Measurements from ENCODE around the gene ISOC1. TPM values are rescaled to one million over a fixed set of nuclear protein-coding genes. Genes with fewer than 3 reads are reported as not detected.
A peak's percentile ranks its signal among the peaks of the same experiment; 100 is the strongest.

ISOC1 gene
- total and polyA plus RNA-seq, 2 of the 13 experiments (the other 11 are each of a cell fraction or from before 2014, with no cell fraction given), result 25.7 to 51.3 TPM

DNA sequence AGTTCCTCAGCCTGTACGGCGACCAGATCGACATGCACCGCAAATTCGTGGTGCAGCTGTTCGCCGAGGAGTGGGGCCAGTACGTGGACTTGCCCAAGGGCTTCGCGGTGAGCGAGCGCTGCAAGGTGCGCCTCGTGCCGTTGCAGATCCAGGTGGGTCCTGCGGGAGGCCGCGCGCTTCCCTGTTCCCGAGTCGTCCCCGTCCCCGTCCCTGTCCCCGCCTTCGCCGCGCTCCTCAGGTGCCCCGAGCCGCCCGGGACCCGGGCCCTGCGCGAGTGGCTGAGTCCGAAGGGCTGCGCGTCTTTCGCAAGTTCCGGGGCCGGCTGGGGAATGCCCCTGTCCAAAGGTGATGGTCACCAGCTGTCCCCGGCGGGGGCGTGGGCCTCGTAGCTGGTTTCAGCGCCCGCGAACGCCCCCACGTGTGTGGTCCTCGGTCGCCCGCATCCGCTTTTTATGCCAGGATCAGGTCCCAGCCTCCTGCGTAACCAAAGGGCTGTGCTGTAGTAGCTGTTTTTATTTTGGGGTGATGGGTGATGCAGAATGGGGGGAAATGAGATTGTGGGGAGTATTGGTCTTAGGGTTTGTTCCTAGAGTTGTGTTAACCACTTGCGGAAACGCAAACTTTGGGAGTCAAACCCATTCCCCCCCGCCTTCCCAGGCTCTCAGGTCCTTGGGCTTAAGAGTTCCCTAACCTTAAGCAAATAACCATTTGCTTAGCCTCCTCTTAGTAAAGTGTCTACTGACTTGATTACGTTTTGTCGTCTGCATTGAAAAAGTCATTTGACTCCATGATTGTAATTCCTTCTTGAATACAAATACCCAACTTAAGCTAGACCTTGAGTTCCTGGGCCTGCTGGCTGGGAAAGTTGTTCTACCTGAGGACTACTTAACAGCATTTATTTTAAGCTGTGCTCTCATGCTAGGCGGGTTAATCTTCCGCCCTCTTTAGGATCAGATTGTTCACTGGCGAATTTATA lies 663 bp downstream of the ISOC1 start (continued):
- TF ChIP-seq, protein P1, sequence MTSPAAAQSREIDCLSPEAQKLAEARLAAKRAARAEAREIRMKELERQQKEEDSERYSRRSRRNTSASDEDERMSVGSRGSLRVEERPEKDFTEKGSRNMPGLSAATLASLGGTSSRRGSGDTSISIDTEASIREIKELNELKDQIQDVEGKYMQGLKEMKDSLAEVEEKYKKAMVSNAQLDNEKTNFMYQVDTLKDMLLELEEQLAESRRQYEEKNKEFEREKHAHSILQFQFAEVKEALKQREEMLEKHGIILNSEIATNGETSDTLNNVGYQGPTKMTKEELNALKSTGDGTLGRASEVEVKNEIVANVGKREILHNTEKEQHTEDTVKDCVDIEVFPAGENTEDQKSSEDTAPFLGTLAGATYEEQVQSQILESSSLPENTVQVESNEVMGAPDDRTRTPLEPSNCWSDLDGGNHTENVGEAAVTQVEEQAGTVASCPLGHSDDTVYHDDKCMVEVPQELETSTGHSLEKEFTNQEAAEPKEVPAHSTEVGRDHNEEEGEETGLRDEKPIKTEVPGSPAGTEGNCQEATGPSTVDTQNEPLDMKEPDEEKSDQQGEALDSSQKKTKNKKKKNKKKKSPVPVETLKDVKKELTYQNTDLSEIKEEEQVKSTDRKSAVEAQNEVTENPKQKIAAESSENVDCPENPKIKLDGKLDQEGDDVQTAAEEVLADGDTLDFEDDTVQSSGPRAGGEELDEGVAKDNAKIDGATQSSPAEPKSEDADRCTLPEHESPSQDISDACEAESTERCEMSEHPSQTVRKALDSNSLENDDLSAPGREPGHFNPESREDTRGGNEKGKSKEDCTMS (CRISPR knock-in tag; conservative IDR thresholded peaks at IDR 0.05), result no peak
- TF ChIP-seq, protein P2, sequence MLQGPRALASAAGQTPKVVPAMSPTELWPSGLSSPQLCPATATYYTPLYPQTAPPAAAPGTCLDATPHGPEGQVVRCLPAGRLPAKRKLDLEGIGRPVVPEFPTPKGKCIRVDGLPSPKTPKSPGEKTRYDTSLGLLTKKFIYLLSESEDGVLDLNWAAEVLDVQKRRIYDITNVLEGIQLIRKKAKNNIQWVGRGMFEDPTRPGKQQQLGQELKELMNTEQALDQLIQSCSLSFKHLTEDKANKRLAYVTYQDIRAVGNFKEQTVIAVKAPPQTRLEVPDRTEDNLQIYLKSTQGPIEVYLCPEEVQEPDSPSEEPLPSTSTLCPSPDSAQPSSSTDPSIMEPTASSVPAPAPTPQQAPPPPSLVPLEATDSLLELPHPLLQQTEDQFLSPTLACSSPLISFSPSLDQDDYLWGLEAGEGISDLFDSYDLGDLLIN (CRISPR knock-in tag; IDR thresholded peaks at IDR 0.05; ENCODE audit: borderline replicate concordance), result no peak
- TF ChIP-seq, protein P3, sequence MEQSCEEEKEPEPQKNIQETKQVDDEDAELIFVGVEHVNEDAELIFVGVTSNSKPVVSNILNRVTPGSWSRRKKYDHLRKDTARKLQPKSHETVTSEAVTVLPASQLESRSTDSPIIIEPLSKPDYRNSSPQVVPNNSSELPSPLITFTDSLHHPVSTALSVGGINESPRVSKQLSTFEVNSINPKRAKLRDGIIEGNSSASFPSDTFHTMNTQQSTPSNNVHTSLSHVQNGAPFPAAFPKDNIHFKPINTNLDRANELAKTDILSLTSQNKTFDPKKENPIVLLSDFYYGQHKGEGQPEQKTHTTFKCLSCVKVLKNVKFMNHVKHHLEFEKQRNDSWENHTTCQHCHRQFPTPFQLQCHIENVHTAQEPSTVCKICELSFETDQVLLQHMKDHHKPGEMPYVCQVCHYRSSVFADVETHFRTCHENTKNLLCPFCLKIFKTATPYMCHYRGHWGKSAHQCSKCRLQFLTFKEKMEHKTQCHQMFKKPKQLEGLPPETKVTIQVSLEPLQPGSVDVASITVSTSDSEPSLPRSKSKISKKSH (CRISPR knock-in tag; IDR thresholded peaks at IDR 0.05; ENCODE audit: borderline replicate concordance), result peak; percentile 35; the same call in 1 of the 2 replicates
- TF ChIP-seq ZNF773 (CRISPR knock-in tag; IDR thresholded peaks at IDR 0.05; ENCODE audit: borderline replicate concordance), result no peak
- TF ChIP-seq ZNF563 (CRISPR knock-in tag; IDR thresholded peaks at IDR 0.05), result peak; percentile 67; the same call in 1 of the 2 replicates
- TF ChIP-seq NPAS2 (CRISPR knock-in tag; IDR thresholded peaks at IDR 0.05; ENCODE audit: borderline replicate concordance), result no peak
- no peak for TF ChIP-seq IKZF1 (IDR thresholded peaks at IDR 0.05)
- peak; percentile 98 for TF ChIP-seq HNF4G (IDR thresholded peaks at IDR 0.05; ENCODE audit: borderline replicate concordance, low read depth, low read length)
- peak; percentile 99 for TF ChIP-seq HNF4G (CRISPR knock-in tag; IDR thresholded peaks at IDR 0.05; ENCODE audit: borderline replicate concordance, low read depth)
- TF ChIP-seq, protein P4, sequence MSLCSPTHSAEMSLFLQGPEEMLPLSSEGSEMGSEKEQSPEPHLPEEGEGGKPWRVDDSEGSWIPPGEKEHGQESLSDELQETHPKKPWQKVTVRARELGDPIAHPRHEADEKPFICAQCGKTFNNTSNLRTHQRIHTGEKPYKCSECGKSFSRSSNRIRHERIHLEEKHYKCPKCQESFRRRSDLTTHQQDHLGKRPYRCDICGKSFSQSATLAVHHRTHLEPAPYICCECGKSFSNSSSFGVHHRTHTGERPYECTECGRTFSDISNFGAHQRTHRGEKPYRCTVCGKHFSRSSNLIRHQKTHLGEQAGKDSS (CRISPR knock-in tag; IDR thresholded peaks at IDR 0.05; ENCODE audit: borderline replicate concordance, low read depth), result no peak
- TF ChIP-seq PCBP2 (optimal IDR thresholded peaks at IDR 0.05; ENCODE audit: low read depth, low read length, poor library complexity, severe bottlenecking), result no peak
- TF ChIP-seq, protein P5, sequence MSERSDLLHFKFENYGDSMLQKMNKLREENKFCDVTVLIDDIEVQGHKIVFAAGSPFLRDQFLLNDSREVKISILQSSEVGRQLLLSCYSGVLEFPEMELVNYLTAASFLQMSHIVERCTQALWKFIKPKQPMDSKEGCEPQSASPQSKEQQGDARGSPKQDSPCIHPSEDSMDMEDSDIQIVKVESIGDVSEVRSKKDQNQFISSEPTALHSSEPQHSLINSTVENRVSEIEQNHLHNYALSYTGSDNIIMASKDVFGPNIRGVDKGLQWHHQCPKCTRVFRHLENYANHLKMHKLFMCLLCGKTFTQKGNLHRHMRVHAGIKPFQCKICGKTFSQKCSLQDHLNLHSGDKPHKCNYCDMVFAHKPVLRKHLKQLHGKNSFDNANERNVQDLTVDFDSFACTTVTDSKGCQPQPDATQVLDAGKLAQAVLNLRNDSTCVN (CRISPR knock-in tag; IDR thresholded peaks at IDR 0.05; ENCODE audit: borderline replicate concordance), result no peak
- 0 out of 2 replicates have a peak, but pooled peaks have one; percentile 72 for TF ChIP-seq DNMT1 (CRISPR knock-in tag; IDR thresholded peaks at IDR 0.05)
- TF ChIP-seq CC2D1A (CRISPR knock-in tag; IDR thresholded peaks at IDR 0.05), result no peak
- no peak for TF ChIP-seq MAFF (IDR thresholded peaks at IDR 0.05; ENCODE audit: low read depth, low read length)
- TF ChIP-seq, protein P6, sequence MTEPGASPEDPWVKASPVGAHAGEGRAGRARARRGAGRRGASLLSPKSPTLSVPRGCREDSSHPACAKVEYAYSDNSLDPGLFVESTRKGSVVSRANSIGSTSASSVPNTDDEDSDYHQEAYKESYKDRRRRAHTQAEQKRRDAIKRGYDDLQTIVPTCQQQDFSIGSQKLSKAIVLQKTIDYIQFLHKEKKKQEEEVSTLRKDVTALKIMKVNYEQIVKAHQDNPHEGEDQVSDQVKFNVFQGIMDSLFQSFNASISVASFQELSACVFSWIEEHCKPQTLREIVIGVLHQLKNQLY (CRISPR knock-in tag; IDR thresholded peaks at IDR 0.05), result peak; percentile 64; the same call in 1 of the 2 replicates
